WTC11 (cell line): ENCODE measurements around the gene SPTBN4. TPM values are rescaled to one million over a fixed set of nuclear protein-coding genes. Genes with fewer than 3 reads are reported as not detected.

Source experiments
- ATAC-seq: fragments of 200-7000 bp; cut with Tn5 transposase; 2 replicates; pipeline ENCODE4 v1.10.0; 2021; ENCODE audit warnings: mild to moderate bottlenecking, moderate library complexity
- CTCF ChIA-PET: fragments of 300-600 bp; sonication (Branson Sonifier 250); formaldehyde crosslinking; loops from one replicate; lab custom pipeline; 2021; ENCODE audit warnings: antibody characterized with exemption; lab: Charles Lee
- POLR2A ChIA-PET: fragments of 350-600 bp; sonication (Branson Sonifier 250); formaldehyde crosslinking; loops from one replicate; lab custom pipeline; 2021; ENCODE audit warnings: antibody characterized with exemption; lab: Charles Lee
- DNase-seq: peaks from one replicate; pipeline ENCODE4 v3.0.0; 2021; ENCODE audit warnings: low spot score
- H3K27ac Mint-ChIP-seq: 2 replicates; pipeline ENCODE4 v1.8.0; 2021; ENCODE audit warnings: mixed read lengths
- H3K27me3 Mint-ChIP-seq: 2 replicates; pipeline ENCODE4 v1.8.0; 2021; ENCODE audit warnings: low read depth, mild to moderate bottlenecking, moderate library complexity, mixed read lengths
- H3K36me3 Mint-ChIP-seq: 2 replicates; pipeline ENCODE4 v1.8.0; 2021; ENCODE audit warnings: mixed read lengths
- H3K4me1 Mint-ChIP-seq: 2 replicates; pipeline ENCODE4 v1.8.0; 2022; ENCODE audit warnings: mixed read lengths
- H3K4me3 Mint-ChIP-seq: 2 replicates; pipeline ENCODE4 v1.8.0; 2021; ENCODE audit warnings: mild to moderate bottlenecking, moderate library complexity, mixed read lengths
- H3K9me3 Mint-ChIP-seq: 2 replicates; pipeline ENCODE4 v1.8.0; 2021; ENCODE audit warnings: mixed read lengths
- AFF4 ChIP-seq: sonication (generic); formaldehyde crosslinking; IDR thresholded peaks from 2 replicates; pipeline ENCODE4 v1.8.1; 2023; ENCODE audit warnings: mild to moderate bottlenecking, missing genetic modification reagents, borderline replicate concordance
- ATF2 ChIP-seq: sonication (generic); formaldehyde crosslinking; IDR thresholded peaks from 2 replicates; pipeline ENCODE4 v1.8.1; 2022; ENCODE audit warnings: low read depth, missing genetic modification reagents, borderline replicate concordance
- CBFB ChIP-seq: sonication (generic); formaldehyde crosslinking; IDR thresholded peaks from 2 replicates; pipeline ENCODE4 v1.8.1; 2022; ENCODE audit warnings: mild to moderate bottlenecking, low read depth, missing genetic modification reagents
- CREB1 ChIP-seq: sonication (generic); formaldehyde crosslinking; IDR thresholded peaks from 2 replicates; pipeline ENCODE4 v1.8.0; 2023; ENCODE audit warnings: mild to moderate bottlenecking, missing genetic modification reagents
- E2F1 ChIP-seq: sonication (generic); formaldehyde crosslinking; IDR thresholded peaks from 2 replicates; pipeline ENCODE4 v1.8.0; 2022; ENCODE audit warnings: mild to moderate bottlenecking, missing genetic modification reagents
- E2F5 ChIP-seq: sonication (generic); formaldehyde crosslinking; IDR thresholded peaks from 2 replicates; pipeline ENCODE4 v1.8.1; 2022; ENCODE audit warnings: mild to moderate bottlenecking, moderate library complexity, missing genetic modification reagents
- EMX1 ChIP-seq: fragments of 250-450 bp; sonication (Bioruptor Pico); IDR thresholded peaks from 2 replicates; pipeline ENCODE4 v1.8.0; 2021; ENCODE audit warnings: mild to moderate bottlenecking
- FOXJ3 ChIP-seq: sonication (generic); formaldehyde crosslinking; IDR thresholded peaks from 2 replicates; pipeline ENCODE4 v1.9.0; 2021; ENCODE audit warnings: missing genetic modification reagents, mild to moderate bottlenecking, borderline replicate concordance
- GABPB1 ChIP-seq: sonication (generic); formaldehyde crosslinking; IDR thresholded peaks from 2 replicates; pipeline ENCODE4 v1.8.1; 2023; ENCODE audit warnings: mild to moderate bottlenecking, missing genetic modification reagents
- IRF1 ChIP-seq: sonication (generic); formaldehyde crosslinking; IDR thresholded peaks from 2 replicates; pipeline ENCODE4 v1.8.0; 2023; ENCODE audit warnings: missing genetic modification reagents
- IRF2 ChIP-seq: sonication (generic); formaldehyde crosslinking; IDR thresholded peaks from 2 replicates; pipeline ENCODE4 v1.8.0; 2022; ENCODE audit warnings: low read depth, missing genetic modification reagents, borderline replicate concordance
- KAT7 ChIP-seq: sonication (generic); formaldehyde crosslinking; IDR thresholded peaks from 2 replicates; pipeline ENCODE4 v1.8.1; 2023; ENCODE audit warnings: missing genetic modification reagents, mild to moderate bottlenecking, borderline replicate concordance
- PRDM15 ChIP-seq: sonication (generic); formaldehyde crosslinking; IDR thresholded peaks from 2 replicates; pipeline ENCODE4 v1.8.0; 2022; ENCODE audit warnings: missing genetic modification reagents
- PREB ChIP-seq: sonication (generic); formaldehyde crosslinking; IDR thresholded peaks from 2 replicates; pipeline ENCODE4 v1.8.1; 2022; ENCODE audit warnings: mild to moderate bottlenecking, missing genetic modification reagents, moderate library complexity, borderline replicate concordance
- RORB ChIP-seq: fragments of 250-450 bp; sonication (Bioruptor Pico); IDR thresholded peaks from 2 replicates; pipeline ENCODE4 v1.9.0; 2021; ENCODE audit warnings: mild to moderate bottlenecking
- SMAD3 ChIP-seq: sonication (generic); formaldehyde crosslinking; IDR thresholded peaks from 2 replicates; pipeline ENCODE4 v1.8.0; 2022; ENCODE audit warnings: missing genetic modification reagents, mild to moderate bottlenecking, borderline replicate concordance
- SOX15 ChIP-seq: fragments of 250-450 bp; sonication (Bioruptor Pico); IDR thresholded peaks from 2 replicates; pipeline ENCODE4 v1.9.0; 2021; ENCODE audit warnings: mild to moderate bottlenecking
- USF1 ChIP-seq: sonication (generic); formaldehyde crosslinking; IDR thresholded peaks from 2 replicates; pipeline ENCODE4 v1.8.0; 2022; ENCODE audit warnings: mild to moderate bottlenecking, missing genetic modification reagents
- ZNF416 ChIP-seq: fragments of 250-450 bp; sonication (Bioruptor Pico); IDR thresholded peaks from 2 replicates; pipeline ENCODE4 v1.9.0; 2021; ENCODE audit warnings: mild to moderate bottlenecking, inconsistent platforms
- total RNA-seq: library from RNA; stranded (reverse); gene quantifications from 3 replicates; pipeline ENCODE4 v1.2.3, GENCODE V29; 2021

The SPTBN4 gene
- total RNA-seq, 1 experiment from 2014 or later = 2.8 TPM

- TF ChIP-seq ATF2 (CRISPR knock-in tag) (no peak), PREB (CRISPR knock-in tag) (no peak), IRF1 (CRISPR knock-in tag) (no peak), IRF2 (CRISPR knock-in tag) (no peak), E2F5 (CRISPR knock-in tag) (no peak), RORB (CRISPR knock-in tag) (no peak), KAT7 (no peak), SMAD3 (CRISPR knock-in tag) (no peak), CREB1 (CRISPR knock-in tag) (no peak)
Observed at GRCh38 chr19:40457048-40457447, 9.8 kb upstream of the SPTBN4 start (continued).

GRCh38 chr19:40457953-40458596 is 8.7 kb upstream of the SPTBN4 start:
- H3K4me1 Mint-ChIP-seq = no peaks in the 10 kb centered on the region
- ChIA-PET POLR2A (no interaction called here), CTCF (no interaction called here)
- no peak overlapping the region for H3K27ac Mint-ChIP-seq
- no peaks in the 10 kb centered on the region for H3K9me3 Mint-ChIP-seq
- DNase-seq (no peak), ATAC-seq (no peak)
- no peaks in the 10 kb centered on the region for H3K36me3 Mint-ChIP-seq
- no peaks in the 10 kb centered on the region for H3K27me3 Mint-ChIP-seq
- no peak overlapping the region for H3K4me3 Mint-ChIP-seq
- TF ChIP-seq EMX1 (CRISPR knock-in tag) (no peak), ZNF416 (CRISPR knock-in tag) (no peak), SOX15 (CRISPR knock-in tag) (no peak), GABPB1 (CRISPR knock-in tag) (no peak), FOXJ3 (CRISPR knock-in tag) (no peak), USF1 (no peak), CBFB (no peak), E2F1 (CRISPR knock-in tag) (no peak), AFF4 (no peak), IRF2 (CRISPR knock-in tag) (no peak), PRDM15 (no peak), CREB1 (CRISPR knock-in tag) (no peak)
